Activated T-cell treated with anti-CD3 and anti-CD28 coated beads for 24 hours (primary cell): ENCODE results near the gene SLC17A3.

Experiments
- DNase-seq: peaks from one replicate; pipeline ENCODE4 v3.0.0-alpha.2; 2020; ENCODE audit warnings: low read depth

The SLC17A3 gene, protein sequence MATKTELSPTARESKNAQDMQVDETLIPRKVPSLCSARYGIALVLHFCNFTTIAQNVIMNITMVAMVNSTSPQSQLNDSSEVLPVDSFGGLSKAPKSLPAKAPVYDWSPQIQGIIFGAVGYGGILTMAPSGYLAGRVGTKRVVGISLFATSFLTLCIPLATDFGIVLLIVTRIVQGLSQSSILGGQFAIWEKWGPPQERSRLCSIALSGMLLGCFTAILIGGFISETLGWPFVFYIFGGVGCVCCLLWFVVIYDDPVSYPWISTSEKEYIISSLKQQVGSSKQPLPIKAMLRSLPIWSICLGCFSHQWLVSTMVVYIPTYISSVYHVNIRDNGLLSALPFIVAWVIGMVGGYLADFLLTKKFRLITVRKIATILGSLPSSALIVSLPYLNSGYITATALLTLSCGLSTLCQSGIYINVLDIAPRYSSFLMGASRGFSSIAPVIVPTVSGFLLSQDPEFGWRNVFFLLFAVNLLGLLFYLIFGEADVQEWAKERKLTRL

DNA sequence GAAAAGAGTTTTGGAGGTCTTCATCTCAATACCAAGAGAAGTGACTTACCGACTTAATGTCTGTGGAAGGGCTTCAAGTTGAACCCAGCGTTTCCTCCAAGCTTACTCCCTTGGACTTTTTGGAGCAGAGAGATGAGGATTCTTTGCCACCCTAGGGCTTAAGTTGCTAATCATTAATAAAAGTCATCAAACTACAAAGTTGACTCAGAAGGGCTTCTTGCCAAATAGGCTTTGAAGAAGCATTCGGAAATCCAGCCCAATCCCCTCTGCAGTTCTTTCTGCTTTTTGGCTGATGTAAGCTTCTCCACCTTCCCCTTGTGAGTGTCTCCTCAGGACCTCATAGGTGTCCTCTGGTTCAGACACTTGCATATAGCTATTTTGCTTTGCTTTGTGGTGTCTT, at the start of gene SLC17A3:
Gene SLC17A3 (minus strand): TSS at position 126 of the 400 bp plus-strand sequence. CDS start 5,856 bp downstream, outside the sequence.
- DNase-seq: no peak

DNA sequence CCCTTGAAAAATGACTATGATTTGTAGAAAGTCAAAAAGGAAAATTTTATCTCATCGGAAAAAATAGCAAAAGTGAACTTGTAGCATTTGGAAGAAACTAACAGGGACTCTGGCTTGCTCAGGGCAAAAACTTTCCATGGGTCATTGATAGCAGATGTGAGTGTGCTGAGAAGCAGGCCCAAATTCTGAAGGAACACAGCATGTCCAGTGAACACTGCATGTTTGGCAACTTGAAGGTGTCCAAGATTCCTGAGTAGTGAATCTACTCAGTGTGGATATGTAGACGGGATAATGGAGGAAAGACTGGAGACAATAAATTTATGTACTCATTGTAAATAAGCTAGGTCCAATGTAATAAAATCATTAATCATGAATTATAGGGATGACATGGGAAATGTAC, 48.3 kb upstream of the SLC17A3 start:
- DNase-seq: no peak

DNA sequence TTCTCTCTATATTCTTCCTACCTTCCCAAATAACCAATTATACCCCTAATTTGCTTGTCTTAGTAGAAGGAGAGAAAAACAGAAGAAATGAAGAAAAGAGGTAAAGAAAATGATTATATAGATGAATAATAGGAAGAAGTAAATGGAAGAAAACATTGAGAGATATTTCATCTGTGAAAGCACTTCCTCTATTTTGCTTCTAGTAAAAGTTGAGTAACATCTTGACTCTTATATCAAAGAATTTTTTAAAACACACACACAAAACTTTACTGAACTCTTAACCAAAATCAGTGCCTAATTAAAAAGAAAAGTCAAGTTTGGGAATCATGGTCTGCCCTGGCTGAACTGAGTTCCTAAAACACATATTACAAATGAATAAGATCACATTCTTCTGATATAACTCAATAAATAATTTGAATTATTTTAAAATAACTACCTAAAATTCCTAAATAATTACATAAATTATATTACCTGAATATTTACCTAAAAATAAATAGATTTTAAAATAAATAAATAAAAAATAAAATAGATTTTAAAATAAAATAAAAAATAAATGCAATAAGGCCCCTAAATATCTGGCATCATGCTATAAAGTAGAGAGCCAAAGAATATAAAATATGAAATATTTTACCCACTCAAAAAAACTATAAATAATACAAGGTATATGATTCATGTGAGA, 47.6 kb upstream of the SLC17A3 start:
- no peak for DNase-seq

DNA sequence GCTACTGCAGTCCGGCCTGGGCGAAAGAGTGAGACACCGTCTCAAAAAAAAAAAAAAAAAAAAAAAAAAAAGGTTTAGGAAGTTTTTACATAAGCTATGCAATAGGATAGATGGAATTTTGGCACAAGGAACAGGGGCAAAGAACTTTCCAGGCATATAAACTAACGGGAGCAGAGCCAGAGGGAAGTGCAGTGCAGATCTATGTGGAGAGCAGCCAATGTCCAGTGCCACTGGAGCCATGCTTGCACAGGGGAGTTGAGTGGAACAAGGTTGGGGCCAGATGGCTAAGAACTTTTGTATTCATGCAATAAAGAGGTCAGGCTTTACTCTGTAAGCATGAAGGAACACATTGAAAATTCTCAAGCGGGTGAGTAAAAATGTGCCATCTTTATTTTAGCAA, 45.6 kb upstream of the SLC17A3 start:
- no peak for DNase-seq

DNA sequence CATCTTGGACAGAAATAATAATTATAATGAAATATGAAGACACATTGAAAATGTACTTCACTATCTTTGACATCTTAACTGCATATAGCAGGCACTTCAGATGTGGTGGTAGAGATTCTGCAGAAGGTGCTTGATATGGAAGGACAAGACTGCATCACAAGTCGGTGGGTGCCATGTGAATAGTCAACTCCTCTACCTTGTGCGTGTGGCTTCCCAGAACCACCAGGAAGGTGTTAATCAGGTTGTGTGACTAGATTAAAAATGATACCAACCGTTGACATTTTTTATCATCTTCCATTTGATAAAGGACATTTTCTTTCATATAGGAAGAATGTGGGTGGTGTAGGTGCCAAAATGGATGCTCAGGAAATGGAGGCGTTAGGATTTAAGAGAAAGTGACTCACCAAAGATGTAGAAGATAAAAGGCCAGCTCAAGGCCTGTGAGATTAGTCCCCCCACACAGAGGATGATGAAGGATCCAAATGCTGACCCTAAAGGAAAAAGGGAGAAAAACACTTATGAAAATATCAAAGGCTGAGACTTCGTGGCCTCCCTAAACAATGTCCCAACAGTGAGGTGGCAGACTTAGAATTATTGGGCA, 44.1 kb upstream of the SLC17A3 start:
- DNase-seq: peak; percentile 7

DNA sequence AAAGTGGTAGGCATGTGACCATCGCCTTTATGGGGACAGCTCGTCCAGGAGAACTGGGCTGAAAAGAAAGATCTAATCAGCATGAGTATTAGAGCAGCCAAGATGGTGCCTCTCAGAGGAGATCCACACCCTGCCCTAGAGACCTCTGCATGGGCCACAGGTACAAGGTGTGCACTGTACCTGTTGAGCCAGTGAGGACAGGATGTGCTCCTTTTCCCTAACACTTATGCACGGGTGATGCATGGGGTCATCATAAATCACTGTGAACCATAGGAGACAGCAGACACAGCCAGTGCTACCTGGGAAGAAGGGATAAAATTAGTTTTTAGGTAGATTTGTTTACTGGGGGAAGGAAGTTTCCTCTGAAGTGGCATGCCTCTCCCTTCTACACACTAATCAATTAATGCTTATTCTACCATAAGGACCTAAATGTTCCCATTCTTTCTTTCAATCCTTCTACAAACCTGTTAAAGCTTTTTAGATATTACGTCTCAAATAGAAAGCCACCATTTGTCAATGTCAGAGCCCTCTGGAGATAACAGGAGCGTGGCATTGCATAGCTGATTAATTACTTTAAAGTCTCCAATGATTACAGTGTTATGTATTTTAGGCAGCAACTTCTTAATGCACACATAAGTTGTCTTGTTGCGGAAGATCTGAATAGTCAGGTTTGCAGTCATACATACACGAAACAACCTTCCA, 42.9 kb upstream of the SLC17A3 start:
- DNase-seq: no peak

DNA sequence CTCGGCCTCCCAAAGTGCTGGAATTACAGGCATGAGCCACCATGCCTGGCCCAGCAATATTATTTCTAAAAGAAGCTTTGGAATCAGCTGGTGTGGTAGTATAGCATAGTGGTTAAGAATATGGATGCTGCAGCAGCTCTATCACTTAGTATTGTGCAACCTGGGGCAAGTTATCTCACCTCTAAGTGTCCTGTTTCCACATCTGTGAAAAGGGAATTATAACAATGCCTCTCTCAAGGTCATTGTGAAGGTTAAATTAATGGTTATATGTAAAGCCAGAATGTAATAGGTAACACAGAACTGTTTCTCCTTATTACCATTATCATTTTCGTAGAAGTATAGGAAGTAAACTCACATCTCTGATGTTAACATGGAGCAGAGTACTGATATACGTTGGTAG, 42.3 kb upstream of the SLC17A3 start:
- no peak for DNase-seq

DNA sequence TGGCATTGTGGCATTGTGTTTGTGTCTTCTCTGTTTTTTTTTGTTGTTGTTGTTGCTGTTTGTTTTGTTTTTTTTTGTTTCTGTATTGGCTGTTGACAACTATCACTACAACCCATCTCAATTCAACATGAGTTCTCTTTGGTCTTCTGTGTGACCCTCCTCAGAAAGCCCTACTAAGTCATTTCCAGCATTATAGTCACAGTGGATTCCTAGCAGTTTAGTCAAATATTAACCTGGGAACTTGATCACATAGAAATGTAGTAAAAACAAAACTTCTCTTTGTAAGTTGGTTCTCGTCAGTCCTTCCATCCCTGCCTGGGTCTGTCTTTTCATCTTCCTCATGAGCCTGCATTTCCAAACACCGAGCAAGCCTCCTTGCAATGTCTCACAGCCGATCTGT, 39.7 kb upstream of the SLC17A3 start:
- no peak for DNase-seq

DNA sequence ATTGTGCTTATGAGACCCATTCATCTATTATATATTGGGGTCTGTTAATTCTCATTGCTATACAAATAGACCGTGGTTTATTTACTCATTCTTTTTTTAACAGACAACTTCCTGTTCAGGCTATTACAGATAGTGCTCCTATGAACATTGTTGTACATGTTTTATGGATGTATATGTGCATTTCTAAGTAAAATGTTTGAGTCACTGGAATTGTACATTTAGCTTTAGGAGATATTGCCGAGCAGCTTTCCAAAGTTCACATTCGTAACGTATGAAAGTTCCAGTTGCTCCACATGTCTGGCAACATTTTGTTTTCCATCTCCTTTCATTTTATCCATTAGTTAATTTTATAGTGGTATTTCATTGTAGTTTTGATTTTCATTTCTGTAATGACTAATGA, 37.3 kb upstream of the SLC17A3 start:
- no peak for DNase-seq

DNA sequence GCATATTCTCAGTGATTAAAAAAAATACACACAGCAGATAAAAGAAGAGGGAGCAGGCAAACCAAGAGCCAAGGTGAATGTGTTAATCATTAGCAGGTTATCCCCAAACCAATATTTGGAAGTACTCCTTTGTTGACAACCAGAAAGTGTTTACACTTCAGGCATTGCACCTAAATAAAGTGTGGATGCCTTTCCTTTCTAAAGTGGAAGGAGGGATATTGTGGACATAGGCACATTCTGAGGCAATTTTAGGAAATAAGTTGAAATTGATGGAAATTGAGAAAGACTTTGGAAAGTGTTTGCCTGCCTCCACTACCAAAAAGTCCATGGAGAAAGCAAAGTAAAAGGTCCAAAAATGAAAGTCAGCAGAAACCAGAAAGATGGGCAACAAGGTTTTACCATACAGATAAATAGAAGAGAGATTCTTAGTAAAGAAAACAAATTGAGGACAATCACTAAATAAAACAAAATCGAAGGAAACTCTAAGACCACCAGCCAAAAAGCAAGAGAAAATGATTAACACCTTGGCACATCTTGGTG, 33.5 kb upstream of the SLC17A3 start:
- DNase-seq: no peak

DNA sequence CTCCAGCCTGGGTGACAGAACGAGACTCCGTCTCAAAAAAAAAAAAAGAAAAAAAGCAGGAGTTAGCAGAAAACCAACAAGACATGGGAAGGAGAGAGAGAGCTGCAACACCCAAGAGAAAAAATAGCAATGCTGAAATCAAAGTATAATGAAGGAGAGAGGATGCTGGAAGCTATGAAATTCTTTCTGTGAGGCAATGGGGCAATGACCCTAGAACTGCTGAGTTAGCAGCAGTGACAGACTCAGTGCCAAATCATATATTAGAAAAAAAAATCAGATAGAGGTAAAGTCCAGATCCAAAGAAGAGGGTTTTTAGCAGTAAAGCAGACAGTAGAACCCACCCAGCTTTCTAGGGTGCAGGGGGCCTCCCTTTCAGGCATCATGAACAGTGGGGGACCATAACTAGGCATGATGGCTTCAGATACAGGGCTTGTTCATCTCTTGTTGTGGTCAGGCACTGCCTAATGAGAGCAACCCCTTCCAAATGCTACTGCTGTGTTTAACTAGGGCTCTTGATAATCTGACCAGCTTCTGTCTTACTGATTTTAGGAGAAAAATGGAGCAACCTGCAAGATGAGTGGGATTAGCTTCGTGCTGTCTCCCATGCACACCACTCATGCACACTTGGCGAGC, 29.5 kb upstream of the SLC17A3 start:
- DNase-seq: no peak

DNA sequence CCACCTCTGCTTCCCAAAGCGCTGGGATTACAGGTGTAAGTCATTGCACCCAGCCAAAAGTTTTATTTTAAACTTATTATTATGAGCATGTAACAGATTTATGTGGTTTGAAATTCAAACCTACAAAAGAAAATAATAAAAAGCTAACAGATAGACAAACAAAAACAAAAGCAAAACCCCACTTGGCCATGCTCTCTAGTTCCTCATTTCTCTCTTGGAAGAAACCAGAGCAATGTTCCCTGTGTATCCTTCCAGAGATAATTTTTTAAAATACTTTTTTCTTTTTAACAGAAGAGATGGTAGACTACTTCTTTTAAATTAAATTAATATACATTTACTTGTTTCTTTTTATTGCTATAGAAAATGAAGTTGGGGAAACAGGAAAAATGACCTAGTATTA, 28.0 kb upstream of the SLC17A3 start:
- no peak for DNase-seq

DNA sequence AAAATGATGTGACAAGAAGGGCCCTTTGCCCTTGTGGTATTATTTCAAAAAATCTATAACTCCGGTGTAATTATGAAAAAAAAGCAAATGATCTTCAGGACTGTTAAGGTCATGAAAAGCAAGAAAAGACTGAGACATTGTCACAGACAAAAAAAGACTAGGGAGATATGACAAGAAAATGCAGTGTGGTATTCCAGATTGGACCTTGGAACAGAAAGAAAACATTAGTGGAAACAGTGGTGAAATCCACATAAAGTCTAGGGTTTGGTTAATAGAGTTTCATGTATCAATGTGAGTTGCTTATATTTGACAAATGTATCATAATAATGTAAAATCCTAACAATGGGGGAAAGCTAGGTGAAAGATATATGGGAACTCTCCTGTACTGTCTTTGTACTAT, 26.8 kb upstream of the SLC17A3 start:
- DNase-seq: no peak

DNA sequence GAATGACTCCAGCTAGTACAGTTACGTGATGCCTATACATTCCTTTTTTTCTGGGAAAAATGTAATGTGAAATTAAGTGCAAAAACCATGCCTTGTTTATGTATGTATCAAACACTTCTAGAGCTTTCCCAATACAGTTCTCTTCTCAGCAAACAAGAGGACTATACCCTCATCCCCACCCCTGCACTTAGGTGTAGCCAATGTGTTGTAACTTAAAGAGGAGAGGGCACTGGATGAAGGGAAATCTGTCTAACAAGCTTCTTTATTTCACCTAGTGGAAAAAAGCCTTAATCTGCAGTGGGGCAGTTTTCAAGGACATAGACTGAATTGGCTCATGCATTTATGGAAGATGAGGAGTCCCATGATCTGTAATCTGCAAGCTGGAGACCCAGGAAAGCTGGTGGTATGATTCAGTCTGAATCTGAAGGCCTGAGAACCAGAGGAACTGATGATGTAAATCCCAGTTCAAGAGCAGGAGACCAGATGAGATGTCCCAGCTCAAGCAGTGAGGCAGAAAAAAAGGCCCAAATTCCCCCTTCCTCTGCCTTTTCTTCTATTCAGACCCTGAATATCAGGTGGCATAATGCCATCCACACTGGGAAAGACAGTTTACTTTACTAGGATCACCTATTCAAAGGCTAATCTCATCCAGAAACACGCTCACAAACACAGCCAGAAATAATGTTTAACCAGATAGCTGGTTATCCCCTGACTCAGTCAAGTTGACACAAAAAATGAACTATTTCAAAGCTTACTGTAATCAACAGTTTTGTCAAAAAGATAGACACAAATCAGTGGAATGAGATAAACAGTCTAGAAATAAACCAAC, 25.8 kb upstream of the SLC17A3 start:
- DNase-seq: no peak

DNA sequence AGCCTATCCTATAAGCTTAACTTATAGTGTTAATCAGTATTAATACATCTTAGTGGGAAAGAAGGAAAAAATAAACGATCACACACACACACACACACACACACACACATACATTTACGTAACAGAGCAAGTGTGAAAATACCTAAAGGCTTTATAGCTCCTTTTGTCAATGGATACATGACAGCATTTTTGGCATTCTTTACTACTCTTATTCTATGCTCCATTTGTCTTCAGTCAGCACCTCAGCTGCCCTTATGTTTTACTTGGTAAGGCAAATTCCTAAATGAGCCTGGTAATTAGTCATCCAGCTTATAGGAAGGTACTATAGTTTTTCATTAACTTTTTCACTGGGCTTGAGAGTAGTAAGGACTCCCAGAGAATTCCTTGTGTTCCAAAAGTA, 25.1 kb upstream of the SLC17A3 start:
- DNase-seq: no peak

DNA sequence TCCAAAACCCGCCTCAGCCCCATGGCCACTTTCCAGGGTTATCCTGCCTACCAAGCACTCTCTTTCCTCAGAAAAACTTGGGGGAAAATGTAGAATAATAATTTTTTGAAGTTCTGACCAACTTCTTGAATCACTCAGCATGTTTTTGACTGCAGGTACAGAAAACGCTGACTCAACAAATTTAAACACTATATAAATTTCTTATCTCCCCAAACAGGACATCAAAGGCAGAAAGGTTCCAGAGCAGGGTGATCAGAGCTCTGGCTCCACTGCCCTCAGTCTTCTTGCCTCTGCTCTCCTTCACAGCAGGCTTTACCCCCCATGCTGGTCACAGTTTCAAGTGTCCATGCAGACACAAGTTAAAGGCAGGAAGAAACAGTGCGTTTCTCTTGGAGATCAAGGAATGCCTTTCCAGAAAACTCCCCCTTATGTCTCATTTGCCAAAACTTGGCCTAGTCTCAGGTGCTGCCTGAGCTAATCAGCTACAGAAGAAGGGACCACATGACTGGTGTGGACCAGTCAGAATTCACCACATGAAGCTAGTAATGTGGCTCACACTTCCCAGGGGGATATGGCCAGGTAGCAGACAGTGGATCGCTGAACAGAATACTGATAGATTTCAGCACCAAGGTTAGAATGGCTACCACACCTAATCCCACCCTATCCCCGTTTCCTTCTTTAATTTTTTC, 24.4 kb upstream of the SLC17A3 start:
- DNase-seq: no peak

DNA sequence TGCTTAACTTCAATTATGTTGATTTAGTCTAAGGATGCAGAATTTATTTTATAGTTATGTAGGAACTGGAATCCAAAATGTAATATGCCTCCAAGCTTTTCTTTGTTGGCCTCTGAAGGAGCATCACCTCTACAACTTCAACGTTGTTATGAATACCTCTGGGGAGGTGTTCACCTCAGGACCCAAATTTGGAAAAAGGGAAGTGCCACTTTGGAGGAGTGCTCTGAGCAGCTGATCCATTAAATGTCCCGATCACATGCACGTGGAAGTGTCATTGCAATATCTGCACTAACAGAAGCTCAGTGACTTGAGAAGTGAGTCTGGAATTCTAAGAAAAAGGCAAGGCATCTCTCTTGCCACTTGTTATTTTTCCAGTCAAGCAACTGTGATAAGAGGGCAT, 22.2 kb upstream of the SLC17A3 start:
- DNase-seq: no peak

DNA sequence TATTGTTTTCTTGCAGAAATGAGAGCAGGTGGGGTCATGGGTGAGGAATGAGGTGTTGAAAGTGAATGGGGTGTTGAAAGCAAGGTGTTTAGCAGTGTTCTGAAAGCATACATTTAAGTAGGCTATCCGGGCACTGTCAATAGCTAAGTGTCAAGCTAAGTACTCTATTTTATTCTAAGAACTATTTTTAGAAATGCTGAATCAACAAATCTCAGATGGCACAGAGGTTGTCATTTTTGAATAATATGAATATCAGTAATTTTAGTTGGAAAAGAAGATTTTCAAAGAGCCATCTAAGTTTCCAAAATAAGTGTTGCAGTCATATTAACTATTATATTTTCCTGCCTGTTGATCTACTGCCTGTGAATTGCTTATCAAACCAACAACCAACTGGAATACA, 21.7 kb upstream of the SLC17A3 start:
- DNase-seq: no peak

DNA sequence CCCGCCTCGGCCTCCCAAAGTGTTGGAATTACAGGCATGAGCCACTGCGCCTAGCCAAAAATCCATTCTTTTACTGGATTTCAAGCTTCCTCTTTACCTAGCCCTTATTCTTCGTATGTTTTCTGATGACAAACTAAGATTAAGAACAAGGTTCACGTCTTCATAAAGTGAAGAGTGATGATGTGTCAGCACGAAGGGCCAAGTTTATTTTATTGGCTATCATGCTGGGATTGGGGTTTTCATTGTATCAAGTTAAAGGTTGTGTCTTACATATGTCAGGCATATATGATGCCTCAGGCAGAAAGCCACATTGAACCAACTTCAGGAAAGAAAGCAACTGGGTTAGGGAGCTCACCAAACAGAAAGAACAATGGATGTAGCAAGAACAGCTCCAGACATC, 19.7 kb upstream of the SLC17A3 start:
- no peak for DNase-seq

DNA sequence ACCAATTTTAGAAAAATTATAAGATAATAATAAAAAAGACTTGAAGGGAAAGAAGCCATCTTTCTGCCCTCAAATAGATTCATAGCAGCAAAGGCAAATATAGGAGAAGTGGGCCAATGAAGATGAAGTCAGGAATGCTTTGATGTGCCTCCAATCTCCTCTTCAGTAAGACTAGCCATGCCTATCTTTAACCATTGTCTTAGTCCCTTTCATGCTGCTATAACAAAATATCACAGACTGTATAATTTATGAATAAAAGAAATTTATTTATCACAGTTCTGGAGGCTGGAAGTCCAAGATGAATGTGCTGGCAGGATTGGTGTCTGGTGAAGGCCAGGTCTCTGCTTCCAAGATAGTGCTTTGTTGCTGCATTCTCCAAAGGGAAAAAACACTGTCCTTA, 18.8 kb upstream of the SLC17A3 start:
- no peak for DNase-seq
